IPS-11a (cell line): ENCODE results near the gene SMO.

Experiments used
- H3K4me3 ChIP-seq: one replicate; pipeline ENCODE4 v1.5.1; 2013; ENCODE audit warnings: low read depth, low read length, control low read depth

SMO gene

DNA sequence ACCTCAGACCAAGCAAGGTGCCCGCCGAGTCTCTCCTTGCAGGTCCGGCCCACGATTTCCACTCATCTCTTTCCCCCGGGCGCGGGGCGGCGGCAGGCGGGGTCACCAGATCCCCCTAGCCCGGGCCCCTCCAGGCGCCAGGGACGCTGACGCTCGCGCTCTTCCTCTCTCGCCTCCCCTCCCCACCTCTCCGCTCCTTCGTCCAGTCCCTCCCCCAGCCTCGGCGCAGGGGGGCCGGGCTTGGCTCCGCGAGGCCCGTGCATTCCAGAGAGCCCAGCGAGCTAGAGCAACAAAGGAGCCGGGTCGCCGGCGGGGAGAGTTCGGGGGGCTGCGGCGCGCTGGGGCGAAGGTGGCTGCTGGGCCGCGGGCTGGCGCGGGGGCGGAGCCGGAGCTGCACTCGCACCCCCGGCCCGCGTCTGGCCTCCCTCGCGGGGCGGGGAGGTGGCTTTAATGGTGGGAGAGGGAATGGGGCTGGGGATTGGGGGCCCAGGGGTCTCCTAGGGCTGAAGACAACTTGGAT, at the start of gene SMO:
TSS of gene SMO (plus strand) at position 262 of the 520 bp plus-strand sequence. CDS start 519 bp downstream, outside the sequence.
- H3K4me3 ChIP-seq, result peak within 1 kb of the TSS; percentile 87

DNA sequence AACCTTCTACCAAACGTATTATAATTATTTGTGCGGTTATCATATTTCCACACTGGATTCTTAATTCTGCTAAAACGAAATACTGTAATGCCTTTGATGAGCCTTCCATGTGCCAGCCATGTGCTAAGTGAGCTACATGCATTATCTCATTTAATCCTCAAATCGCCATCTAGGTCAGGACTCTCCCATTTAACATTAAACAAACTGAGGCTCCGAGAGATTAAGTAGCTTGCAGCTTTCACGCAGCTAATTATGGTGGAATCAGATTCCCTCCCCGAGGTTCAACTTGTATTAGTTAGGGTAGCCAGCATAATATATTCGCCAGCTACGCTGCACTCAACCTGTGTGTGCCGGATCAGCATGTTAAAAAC, 44.7 kb upstream of the SMO start:
- H3K4me3 ChIP-seq, result no peak overlapping the region

DNA sequence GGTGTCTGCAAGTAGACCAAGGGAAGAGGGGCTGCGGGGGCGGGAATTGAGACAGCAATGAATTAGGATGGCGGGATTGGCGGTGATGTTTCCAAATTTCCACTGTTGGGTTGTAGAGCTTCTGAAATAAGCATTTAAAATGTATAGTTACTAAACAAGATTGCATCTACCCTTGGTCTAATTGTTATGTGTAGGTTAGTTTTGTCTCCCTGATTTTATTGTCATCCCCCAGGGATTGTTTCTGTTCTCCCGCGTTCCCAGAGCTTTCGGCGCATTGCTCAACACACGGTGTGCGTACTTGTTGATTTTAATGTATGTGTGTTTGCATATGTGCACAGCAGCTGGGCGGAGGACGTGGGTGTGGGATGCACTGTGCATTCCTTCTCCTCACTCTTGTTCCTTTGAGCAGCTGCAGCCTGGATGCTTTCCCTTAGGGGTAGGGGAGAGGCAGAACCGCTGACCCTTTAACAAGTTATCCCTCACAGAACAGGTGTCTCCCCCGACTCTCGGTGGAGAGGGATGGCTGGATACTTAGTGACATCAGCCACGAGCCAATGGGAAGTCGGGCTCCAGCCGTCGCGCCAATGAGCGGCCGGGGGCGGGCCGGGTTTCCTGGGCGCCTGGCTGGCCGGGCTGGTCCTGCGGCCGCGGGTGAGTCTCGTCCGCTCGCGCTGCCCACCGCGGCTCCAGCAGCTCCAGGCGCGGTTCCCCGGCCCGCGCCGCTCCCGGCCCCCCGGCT, 44.2 kb upstream of the SMO start, which contains the start of gene TSPAN33:
TSS of gene TSPAN33 (plus strand) at position 613 of the 739 bp plus-strand sequence. CDS start 274 bp downstream, outside the sequence.
- peak within 1 kb of the TSS; percentile 69 for H3K4me3 ChIP-seq

DNA sequence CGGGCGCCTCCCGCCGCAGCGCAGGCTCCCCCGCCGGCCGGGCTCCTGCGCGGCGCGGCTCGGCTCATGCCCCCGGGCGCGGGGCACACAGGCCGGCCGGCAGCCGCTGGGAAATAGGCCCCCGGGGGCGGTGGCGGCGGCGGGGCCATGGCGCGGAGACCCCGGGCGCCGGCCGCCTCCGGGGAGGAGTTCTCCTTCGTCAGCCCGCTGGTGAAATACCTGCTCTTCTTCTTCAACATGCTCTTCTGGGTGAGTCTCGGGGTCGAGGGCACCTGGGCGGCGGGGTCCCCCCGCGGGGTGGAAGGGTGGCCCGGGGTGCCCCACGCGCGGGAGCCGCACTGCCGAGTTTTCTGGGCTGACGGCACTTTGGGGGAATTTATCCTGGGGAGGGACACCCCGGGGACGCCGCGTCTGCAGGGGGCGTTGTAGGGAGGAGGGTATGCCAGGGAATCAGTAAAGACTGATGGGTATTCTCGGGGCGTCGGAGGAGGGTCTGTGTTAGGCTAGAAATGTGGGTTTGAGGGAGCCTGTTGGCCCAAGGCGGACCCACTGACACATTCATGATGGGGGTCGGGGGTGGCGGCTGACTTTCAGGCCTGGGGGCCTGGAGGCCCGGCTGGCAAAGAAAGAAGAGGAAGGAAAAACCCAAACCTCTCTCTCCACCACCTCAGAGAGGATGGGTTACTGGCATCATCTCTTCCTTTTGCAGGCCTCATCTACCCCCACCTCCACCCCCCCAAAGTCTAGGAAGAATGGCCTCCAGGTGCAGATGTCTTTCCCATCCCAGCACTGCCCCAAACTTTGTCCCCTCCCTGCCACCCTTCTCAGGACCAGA, 43.4 kb upstream of the SMO start:
- peak overlapping the region; percentile 69 for H3K4me3 ChIP-seq

DNA sequence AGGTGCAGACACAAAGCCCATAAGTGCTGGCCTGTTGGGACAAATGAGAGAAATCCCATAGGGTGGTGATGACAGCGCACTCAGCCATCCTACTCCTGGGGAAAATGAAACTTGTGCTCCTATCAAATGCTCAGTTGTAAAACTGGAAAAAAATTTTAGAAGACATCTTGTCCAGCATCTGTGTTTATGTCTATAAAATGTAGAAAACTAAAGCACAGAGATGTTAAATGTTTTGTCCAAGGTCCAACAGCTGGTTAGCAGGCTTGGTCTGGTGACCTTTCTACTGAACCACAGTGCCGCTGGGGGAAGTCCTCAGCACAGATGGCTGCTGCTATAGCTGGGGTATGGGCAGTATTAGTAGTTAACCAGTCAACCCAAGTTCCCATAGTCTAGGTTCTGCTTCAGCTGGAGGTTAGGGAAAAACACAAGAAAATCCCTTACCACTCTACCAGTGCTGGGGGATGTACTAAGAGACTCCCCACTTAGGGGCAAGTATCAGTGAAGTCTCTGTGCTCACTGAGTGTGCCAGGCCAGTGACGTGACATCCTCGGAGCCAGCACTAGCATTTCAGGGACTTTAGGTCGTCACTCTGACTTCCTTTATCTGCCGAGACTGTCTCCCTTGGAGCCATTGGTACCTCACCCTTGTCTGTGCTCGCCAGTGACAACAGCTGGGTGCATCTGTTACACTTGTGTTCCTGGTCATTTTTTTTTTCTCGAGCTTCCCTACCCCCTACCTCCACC, 42.0 kb upstream of the SMO start:
- H3K4me3 ChIP-seq, result no peak overlapping the region

DNA sequence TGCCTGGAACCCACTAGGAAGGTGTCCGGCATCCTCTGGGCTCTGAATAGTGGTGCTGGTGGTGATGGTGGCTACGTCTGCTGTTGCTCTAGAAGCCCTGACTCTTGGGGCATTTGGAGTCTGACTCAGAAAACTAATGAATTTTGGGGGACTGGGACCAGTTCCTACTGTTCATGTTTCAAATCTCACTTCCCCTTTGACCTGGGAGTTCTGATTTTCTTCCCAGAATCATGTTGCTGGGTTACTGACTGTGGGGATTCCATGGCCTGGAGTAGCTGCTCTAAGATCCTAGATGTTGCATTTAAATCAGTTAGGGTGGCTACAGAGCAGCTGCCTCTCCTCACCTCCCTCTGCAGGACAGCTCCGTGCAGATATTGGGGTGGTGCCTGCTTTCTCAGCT, 40.7 kb upstream of the SMO start:
- no peak overlapping the region for H3K4me3 ChIP-seq

DNA sequence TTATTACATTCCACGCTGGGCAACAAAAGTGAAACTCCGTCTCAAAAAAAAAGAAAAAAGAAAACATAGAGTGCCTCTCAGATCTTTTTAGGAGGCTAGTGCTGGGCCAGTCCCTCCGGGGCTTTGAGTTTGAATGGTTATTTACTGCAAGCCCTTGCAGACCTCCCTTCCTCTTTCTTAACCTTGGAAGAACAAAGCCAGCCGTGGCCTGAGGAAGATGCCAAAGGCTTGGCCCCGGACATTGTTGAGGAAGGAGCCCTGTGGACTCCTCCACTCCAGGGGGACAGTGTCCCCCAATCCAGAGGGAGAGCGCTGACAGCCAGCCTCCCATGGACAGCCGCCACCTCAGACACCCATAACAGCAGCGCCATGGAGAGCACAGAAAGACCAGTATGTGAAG, 38.9 kb upstream of the SMO start:
- no peak overlapping the region for H3K4me3 ChIP-seq

DNA sequence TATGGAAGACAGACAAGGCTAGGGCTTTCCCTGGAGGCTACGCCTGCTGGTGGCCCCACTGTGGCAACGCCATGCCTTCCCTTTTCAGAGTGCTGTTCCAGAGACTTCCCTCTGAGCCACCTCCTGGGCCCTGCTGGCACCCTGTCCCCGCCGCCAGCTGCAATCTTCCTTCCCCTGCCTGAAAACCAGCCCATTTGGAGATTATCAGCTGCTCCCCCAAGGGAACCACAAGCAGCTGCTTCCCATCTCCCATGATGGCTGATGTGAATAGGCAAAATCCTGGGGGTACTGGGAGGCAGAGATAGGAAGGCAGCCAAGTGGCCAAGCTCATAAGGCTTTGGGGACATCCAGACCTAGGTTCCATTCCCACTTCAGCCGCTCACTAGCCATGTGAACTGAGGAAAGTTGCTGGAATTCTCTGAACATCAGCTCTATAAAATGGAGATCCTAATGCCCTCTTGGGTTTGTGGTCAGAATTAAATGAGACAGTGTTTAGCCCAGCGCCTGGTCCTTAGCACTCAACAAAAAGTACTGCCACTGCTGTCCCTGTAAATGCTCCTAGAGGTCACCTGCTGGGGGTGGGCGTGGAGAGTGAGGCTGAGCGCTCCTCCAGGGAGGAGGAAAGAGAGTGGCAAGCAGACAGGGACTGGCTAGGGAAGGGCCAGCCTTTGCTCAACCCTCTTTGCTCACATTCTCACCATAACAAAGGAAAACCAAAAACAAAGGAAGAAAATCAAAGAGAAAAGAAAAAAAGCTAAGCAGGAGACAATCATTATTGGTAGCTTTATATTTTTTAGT, 38.0 kb upstream of the SMO start:
- H3K4me3 ChIP-seq, result no peak overlapping the region

DNA sequence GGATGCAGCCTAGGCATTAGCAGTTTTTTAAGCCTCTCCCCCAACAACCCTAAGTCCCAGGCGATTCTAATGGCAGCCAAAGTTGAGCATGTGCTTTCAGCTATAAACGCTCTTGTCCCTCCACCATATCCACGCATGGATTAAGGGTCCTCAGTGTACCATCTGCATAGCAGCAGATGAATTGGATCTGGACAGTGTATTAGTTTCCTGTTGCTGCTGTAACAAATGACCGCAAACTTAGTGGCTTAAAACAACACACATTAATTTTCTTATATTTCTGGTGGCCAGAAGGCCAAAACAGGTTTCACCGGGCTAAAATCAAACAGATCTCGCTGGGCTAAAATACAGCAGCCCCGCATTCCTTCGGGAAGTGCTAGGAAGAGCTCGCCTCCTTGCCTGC, 30.8 kb upstream of the SMO start:
- no peak overlapping the region for H3K4me3 ChIP-seq

DNA sequence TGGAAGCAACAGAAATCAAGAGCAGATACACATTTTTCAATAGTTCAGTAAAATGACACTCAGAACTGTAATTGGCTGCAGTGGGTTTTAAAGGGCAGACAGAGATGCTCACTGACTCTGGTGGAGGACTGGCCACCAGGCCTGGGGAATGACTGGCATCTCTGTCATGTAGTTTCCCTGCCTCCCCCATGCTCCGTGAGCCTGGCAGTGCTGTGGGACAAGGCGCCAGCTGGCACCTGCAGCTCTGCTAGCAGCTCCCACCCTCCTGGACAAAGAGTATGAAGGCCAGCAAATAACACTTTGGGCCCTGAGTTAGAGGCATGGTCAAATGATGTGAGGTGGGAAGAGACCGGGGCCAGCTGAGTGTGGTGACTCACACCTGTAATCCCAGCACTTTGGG, 28.9 kb upstream of the SMO start:
- H3K4me3 ChIP-seq, result no peak overlapping the region

DNA sequence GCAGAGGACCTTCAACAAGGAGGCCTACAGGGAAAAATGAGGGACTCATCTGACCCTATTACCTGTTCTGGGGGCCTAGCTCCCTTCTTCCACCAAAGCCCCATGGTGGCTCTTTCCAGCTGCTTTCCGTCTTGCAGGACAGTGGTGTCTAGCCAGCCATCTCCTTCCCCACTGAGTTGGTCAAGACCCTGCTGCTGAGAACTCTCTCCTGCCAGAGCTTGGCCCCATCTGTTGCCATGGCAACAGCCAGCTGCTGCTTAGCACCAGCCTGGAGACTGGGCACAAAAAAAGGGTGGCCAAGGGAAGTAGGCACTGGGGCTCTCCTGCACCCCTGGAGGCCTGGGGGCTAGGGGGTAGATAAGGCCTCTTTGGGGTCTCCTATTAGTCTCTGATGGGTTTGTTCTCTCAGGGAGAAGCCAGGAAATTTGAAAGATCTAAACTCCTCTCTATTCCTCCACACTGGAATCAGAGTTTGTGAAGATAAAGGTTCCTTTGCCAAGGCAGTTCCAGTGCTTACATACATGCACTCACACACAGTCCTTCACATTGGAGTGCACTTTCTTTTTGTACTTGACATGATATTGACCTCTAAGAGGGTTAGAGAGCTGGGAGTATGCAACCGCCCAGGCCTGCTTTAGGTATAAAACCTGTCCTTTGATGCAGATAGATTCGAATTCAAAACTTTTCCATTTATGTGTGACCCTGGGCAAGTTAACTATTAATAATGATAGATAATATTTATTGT, 28.1 kb upstream of the SMO start:
- no peak overlapping the region for H3K4me3 ChIP-seq

DNA sequence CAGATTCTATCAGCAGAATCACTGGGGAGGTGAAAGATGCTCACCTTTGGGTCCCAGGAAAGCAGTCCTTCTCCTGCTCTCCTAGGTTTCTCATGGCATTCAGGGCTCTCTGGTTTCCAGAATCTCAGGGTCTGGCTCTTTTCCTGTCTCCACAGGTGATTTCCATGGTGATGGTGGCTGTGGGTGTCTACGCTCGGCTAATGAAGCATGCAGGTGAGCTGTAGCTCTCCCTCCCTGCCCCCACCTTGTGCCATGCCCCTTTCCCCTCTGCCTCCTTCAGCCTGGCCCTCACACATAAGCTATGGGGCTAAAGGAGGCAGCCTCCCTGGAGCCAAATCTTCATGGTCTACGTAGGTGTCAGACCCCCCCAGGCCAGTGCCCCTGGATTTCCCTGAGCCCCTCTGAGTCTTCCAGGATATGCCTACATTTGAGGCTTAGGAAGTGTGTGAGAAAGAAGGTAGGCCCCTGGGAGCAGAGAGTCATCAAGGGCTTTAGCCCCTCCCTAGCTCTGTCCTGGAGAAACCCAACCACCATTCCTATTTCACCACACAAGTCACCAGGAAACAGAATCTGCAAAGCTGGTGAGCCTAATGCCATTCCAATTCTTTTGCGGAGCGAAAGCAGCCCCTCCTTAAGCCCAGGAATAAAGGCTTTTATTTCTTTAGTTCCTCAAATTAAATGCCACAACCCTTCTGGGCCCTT, 26.8 kb upstream of the SMO start:
- H3K4me3 ChIP-seq, result no peak overlapping the region

DNA sequence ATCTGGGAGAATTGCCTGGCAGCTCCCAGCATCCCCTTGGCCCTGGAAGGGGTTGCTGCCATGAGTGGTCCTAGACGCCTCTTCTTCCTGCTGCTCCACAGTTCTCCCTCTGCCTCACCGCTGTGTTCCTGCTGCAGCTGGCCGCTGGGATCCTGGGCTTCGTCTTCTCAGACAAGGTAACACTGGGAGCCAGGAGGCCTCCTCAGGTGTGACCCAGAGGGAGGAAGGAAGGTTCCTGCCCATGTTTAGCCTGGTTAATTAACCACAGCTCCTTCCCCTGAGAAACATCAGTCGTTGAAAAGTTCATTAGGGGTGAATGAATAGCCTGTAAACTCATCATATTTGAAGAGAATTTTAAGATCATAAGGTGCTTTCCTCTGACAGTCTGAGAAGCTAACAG, 25.7 kb upstream of the SMO start:
- H3K4me3 ChIP-seq, result no peak overlapping the region

DNA sequence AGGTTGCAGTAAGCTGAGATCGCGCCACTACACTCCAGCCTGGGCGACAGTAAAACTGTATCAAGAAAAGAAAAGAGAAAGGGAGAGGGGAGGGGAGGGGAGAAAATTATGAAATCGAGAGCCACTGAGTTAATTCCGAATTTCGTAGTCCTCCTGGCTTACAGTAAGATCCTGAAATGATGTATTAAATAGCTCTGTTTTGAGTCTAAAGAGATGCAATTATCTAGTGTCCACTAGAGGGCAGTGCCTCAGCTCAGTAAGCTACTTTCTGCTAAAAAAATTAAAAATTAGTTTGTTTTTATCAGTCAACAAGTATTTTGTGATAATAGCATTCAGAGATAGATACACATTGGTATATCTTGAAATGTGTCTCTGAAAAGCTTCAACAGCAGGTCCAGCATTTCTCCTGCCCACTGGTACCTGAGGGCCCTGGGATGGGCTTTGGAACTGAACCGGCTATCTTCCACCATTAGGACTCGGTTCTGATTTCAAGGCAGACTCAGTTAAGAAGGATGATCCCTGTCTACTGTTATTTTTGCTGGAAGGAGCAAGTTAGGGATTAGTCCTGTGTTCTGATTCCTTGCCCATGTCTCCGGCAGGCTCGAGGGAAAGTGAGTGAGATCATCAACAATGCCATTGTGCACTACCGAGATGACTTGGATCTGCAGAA, 24.4 kb upstream of the SMO start:
- H3K4me3 ChIP-seq, result no peak overlapping the region

DNA sequence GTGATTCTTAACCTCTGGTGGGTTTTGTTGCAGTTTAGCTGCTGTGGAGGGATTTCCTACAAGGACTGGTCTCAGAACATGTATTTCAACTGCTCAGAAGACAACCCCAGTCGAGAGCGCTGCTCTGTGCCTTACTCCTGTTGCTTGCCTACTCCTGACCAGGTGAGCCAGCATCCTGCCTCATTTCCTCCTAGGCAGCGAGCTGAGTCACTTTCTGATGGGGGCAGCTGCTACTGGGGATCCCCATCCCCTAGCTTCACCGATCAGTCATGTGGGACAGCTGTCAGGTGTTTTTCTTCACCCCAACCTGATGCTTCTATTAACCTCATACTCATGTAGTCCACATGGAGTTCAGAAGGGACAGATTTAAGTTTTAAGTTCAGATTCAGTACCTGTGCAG, 21.7 kb upstream of the SMO start:
- no peak overlapping the region for H3K4me3 ChIP-seq

DNA sequence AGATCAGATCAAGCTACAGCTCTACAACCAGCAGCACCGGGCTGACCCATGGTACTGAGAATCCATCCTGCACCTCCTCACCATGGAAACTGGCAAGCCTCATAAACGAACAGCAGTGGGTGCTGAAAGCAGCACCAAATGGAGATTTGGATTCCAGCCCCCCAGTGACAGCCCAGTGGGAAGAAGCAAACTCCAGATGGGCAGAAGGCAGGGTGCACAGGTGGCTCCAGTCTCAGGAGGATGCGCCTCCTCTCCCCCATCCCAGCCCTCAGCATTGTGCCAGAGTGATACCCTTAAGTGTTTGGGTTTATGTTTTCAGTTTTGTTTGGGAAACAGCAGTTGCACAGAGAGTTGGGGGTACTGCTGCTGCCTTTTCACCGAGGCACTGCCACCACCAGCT, 20.6 kb upstream of the SMO start:
- no peak overlapping the region for H3K4me3 ChIP-seq

DNA sequence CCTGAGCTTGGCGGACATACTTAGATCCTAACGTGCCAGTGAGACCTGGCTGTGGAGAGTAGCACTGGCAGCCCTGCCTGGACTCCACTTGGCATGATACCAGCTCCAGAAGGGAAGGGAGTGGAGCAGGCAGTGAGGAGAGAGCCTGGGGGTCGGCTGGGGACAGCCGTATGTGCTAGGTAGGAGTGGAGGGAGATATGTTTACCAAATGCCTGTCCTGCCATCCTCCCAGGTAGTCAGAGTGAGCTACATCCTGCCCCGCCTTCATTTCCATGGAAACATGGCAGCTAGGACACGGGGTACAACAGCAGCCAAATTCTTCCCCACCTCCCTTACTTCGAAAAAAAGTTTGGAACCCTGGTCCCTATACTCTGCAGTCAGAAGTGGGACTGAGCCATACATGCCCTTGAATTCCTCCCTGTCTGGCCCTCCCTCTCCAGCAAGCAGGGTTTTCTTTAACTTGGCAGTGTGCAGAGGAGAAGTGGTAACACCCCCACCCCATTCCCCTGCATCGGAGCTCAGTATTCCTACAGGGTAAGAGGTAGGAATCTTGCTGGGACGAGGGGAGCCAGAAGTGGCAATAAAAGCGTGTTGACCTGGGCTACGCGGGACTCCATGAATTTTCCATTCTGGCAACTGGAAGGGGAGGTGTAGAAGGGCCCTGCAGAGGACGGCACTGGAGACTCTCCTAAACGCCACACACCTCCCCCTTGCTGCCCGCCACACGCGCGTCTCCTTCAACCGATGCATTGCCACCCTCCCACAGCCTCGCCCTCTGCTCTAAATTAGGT, 20.0 kb upstream of the SMO start:
- H3K4me3 ChIP-seq, result peak overlapping the region; percentile 10

DNA sequence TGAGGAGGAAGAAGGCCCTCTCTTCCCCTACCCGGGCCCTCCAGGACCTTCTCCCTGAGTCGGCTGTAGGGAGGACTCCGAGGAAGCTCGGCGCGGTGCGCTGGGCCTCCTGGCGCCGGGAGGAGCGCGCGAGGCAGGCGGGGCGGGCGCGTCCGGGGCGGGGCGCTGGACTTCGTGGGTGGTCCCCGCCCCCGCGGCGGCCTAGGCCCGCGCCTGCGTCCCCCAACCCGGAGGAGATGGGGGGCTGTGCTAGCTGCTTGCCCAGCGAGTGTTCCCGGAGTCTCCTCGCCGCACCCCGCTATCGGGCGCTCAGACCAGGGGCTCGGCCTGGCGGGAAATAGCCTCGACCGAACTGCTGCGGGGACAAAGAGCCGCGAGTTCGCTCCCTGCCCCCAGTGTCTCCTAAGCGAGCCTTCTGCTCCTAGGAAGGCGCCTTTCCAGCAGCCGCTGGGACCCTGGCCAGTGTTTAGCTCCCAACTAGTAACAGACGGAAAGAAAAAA, 19.2 kb upstream of the SMO start:
- H3K4me3 ChIP-seq, result peak overlapping the region; percentile 36
